ENCODE measurements around the gene CCT4.
"Not testable (repeated sequence)": the region's sequence is repeated elsewhere in the genome, so short reads cannot be mapped to it uniquely, and the experiment has no call there.

CCT4 gene

DNA sequence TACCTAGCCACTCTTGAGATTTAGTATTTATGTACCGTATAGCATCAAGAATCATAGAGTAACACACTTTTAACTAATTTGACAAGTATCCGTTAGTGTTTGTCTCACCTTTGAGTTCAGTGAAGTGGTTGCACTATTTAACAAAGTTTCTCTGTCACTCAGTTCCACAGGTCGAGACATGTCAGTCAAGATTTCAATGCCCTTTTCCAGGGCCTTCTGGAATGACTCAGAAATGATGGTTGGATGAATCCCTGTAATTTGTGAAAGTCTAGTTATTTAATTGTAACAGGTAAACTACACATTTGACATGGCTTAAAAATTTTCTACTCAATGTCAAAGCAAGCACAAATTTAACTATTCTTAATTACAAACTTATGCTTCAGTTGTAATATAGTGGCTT is 9.7 kb downstream of the CCT4 start:
- DNase-seq (ENCODE audit: low spot score): no peak

DNA sequence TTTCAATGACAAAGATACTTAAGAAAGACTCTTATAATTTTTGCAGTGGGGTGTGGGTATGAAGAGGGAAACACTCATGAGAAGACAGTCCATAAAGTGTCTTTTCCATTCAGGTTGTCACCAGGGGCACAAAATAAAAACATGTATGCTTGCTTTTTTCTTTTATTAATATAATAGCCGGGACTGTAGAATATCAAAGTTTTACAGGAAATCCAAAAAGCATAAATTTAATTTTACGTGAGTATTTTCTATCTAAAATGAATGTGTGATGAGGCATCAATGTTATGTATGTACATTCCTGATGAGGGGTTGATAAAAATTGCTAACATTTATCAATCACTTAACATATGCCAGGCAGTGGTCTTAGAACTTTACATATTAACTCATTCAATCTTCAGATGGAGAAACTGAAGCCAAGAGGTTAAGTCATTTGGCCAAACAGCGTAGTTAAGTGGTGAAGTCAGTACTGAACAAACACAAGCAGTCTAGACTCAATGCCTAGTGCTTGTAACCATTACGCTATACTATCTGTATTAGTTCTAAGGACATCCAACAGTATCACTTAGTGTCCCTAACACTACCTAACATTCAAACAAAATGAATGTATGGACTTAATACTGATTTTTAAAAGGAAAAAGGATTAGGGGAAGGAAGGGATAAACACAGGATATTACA is 10.7 kb downstream of the CCT4 start:
- DNase-seq (ENCODE audit: low spot score): no peak

GRCh38 chr2:61876400-61876799 is 12.1 kb downstream of the CCT4 start:
- DNase-seq (ENCODE audit: low spot score): no peak

GRCh38 chr2:61866482-61867089 is 21.9 kb downstream of the CCT4 start:
- DNase-seq (ENCODE audit: low spot score): not testable (repeated sequence)

DNA sequence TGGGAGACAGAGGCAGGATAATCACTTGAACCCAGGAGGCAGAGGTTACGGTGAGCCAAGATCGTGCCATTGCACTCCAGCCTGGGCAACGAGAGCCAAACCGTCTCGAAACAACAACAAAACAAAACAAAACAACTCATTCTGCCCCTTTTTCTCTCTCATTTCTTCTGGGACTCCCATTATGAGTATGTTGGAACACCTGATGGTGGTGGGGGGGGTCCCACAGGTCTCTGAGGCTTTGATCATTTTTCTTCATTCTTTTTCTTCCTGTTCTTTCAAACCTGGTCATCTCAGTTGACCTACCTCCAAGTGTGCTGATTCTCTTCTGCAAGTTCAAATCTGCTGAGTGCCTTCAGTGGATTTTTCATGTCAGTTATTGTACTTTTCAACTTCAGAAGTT is 26.4 kb downstream of the CCT4 start:
- no peak for DNase-seq (ENCODE audit: low spot score)

GRCh38 chr2:61857224-61857623 is 31.2 kb downstream of the CCT4 start:
- no peak for DNase-seq (ENCODE audit: low spot score)

GRCh38 chr2:61855318-61855613 is 33.2 kb downstream of the CCT4 start:
- no peak for DNase-seq (ENCODE audit: low spot score)

- DNase-seq (ENCODE audit: low spot score): peak; percentile 95
These were observed 33.7 kb downstream of the CCT4 start for GRCh38 chr2:61854564-61855317.

GRCh38 chr2:61853847-61854563 is 34.5 kb downstream of the CCT4 start, which contains the start of gene FAM161A:
FAM161A (minus strand) TSS chr2:61854060; CDS start chr2:61854041, 19 bp downstream.
- peak; percentile 85 for DNase-seq (ENCODE audit: low spot score)

GRCh38 chr2:61853086-61853846 is 35.2 kb downstream of the CCT4 start:
- DNase-seq (ENCODE audit: low spot score): peak; percentile 63

- not testable (repeated sequence) for DNase-seq (ENCODE audit: low spot score)
These were observed 37.2 kb downstream of the CCT4 start for GRCh38 chr2:61851270-61851669.

DNA sequence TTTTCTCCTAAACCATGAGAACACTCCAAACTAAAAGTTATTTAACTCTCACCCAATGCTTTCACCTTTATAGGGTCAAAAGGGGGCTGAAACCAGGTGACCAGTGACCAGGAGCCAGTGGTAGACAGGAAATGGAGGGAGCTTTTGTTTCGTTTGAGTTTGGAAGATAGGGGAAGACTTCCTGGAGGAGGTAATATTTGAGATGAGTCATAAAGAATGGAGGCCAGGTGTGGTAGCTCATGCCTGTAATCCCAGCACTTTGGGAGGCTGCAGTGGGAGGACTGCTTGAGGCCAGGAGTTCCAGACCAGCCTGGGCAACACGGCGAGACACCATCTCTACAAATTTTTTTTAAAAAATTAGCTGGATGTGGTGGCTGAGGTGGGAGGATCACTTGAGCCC is 43.1 kb downstream of the CCT4 start:
- no peak for DNase-seq (ENCODE audit: low spot score)

DNA sequence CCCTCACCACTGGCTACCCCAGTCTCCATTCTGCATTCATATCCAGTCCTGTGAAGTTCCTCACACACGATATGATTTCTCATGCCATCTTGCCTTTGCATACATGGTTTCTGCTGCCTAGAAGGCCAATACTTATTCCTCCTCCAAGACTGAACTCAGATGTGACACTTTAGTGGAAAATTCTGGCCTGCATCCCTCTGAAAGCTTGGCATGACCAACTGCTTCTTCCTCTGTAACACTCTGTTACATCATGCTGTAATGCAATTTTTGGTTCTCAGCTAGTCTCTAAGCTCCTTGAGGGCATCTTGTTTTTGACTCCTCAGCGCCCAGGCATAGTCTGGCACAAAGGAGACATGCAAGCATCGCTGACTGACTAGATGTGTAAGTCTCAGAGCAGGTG is 47.2 kb downstream of the CCT4 start:
- no peak for DNase-seq (ENCODE audit: low spot score)

DNA sequence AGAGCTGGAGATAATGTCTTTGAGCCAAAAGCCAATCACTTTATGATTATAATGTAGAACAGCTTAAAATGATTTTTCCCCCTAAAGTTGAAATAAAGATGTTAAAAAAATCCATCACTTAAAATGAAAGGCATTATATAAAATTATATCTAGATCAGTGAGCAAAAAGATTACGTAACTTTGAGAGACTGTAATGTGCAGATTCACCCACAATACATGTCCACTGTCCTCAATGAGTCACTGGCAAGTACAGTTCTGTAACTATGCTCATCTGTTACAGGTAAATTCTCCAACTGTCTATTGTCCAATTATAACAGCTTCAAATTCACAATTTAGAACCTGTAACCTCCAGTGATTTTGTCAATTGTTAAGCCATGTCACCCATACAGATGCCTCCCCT is 53.6 kb downstream of the CCT4 start:
- no peak for DNase-seq (ENCODE audit: low spot score)

DNA sequence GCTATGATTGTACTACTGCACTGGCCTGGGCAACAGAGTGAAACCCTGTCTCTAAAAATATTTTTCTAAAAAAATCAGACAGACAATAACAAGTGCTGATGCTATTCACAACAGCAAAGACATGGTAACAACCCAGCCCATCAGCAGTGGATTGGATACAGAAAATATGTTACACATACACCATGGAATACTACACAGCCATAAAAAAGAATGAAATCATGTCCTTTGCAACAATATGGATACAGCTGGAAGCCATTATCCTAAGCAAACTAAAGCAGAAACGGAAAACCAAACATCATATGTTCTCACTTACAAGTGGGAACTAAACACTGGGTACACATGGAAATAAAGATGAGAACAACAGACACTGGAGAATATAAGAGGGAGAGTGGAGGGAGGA is 54.5 kb downstream of the CCT4 start:
- DNase-seq (ENCODE audit: low spot score): no peak

- no peak for DNase-seq (ENCODE audit: low spot score)
These were observed 56.1 kb downstream of the CCT4 start for GRCh38 chr2:61832183-61832841.

DNA sequence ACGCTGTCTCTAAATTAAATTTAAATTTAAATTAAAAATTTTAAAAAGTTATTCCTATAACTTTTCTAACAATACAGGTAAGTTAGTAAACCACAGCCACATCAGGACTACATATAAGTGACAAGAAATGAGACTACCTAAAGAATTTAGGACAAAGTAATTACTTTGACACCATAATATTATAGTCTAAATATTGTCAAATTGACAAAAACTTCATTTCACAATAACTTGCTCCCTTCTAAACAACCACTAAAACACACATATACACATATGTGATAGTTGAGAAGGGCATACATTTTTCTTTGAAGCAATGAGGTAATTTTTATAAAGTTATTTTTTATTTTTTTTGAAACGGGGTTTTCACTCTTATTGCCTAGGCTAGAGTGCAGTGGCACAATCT is 66.2 kb downstream of the CCT4 start:
- no peak for DNase-seq (ENCODE audit: low spot score)

Measured in hepatic stellate cell (primary cell).